HG02970 (cell line): ENCODE results near the gene CEP41.

Experiments used
- ATAC-seq: cut with Tn5 transposase; IDR thresholded peaks from one replicate; pipeline ENCODE4 v1.9.1; 2021; ENCODE audit warnings: mild to moderate bottlenecking, moderate library complexity, moderate number of reproducible peaks; ENCODE audit not compliant: unreplicated experiment, low FRiP score

Gene CEP41

GRCh38 chr7:130421684-130422083, 19.1 kb downstream of the CEP41 start:
- ATAC-seq = no peak

- no peak for ATAC-seq
These were observed 19.8 kb downstream of the CEP41 start for GRCh38 chr7:130420943-130421578.

GRCh38 chr7:130419658-130420057, 21.2 kb downstream of the CEP41 start:
- ATAC-seq = no peak

GRCh38 chr7:130418306-130418705, 22.5 kb downstream of the CEP41 start:
- ATAC-seq = no peak

- ATAC-seq = no peak
These were observed 23.6 kb downstream of the CEP41 start for GRCh38 chr7:130417213-130417612.

- ATAC-seq = no peak
These were observed 25.8 kb downstream of the CEP41 start for GRCh38 chr7:130415006-130415405.

GRCh38 chr7:130413201-130413600, 27.6 kb downstream of the CEP41 start:
- ATAC-seq = no peak

GRCh38 chr7:130410868-130411541, 29.8 kb downstream of the CEP41 start:
- ATAC-seq = no peak

GRCh38 chr7:130409712-130410072, 31.1 kb downstream of the CEP41 start:
- no peak for ATAC-seq

- no peak for ATAC-seq
These were observed 31.6 kb downstream of the CEP41 start for GRCh38 chr7:130409067-130409711.

- no peak for ATAC-seq
These were observed 35.8 kb downstream of the CEP41 start for GRCh38 chr7:130405003-130405402.

GRCh38 chr7:130401578-130401977, 39.2 kb downstream of the CEP41 start:
- ATAC-seq = no peak

- no peak for ATAC-seq
These were observed 39.7 kb downstream of the CEP41 start for GRCh38 chr7:130401101-130401500.

GRCh38 chr7:130400120-130400572, 40.7 kb downstream of the CEP41 start:
- no peak for ATAC-seq

GRCh38 chr7:130398526-130399090, 42.2 kb downstream of the CEP41 start:
- no peak for ATAC-seq

- no peak for ATAC-seq
These were observed 43.1 kb downstream of the CEP41 start for GRCh38 chr7:130397758-130398073.

- ATAC-seq = no peak
These were observed 43.6 kb downstream of the CEP41 start for GRCh38 chr7:130397051-130397757.

- ATAC-seq = no peak
These were observed 44.7 kb downstream of the CEP41 start for GRCh38 chr7:130396109-130396508.

- no peak for ATAC-seq
These were observed 45.4 kb downstream of the CEP41 start for GRCh38 chr7:130395421-130395820.

- ATAC-seq = no peak
These were observed 46.2 kb downstream of the CEP41 start for GRCh38 chr7:130394421-130395195.
